Chondrocyte (in vitro differentiated cells): ENCODE data around the gene SMU1. TPM values are rescaled to one million over a fixed set of nuclear protein-coding genes. Genes with fewer than 3 reads are reported as not detected.
"Not testable (repeated sequence)": the region's sequence is repeated elsewhere in the genome, so short reads cannot be mapped to it uniquely, and the experiment has no call there.

Experiments
- DNase-seq: peaks from one replicate; pipeline ENCODE4 v3.0.0; 2021; ENCODE audit warnings: mixed read lengths, low spot score
- H3K27ac Mint-ChIP-seq: one replicate; pipeline ENCODE4 v1.8.0; 2021; ENCODE audit warnings: mild to moderate bottlenecking, moderate library complexity, mixed read lengths; ENCODE audit not compliant: unreplicated experiment
- H3K27me3 Mint-ChIP-seq: 2 replicates; pipeline ENCODE4 v1.8.0; 2021; ENCODE audit warnings: low read depth, mixed read lengths
- H3K36me3 Mint-ChIP-seq: 2 replicates; pipeline ENCODE4 v1.8.0; 2021; ENCODE audit warnings: low read depth, mixed read lengths
- H3K4me1 Mint-ChIP-seq: 2 replicates; pipeline ENCODE4 v1.8.0; 2021; ENCODE audit warnings: low read depth, mild to moderate bottlenecking, mixed read lengths
- H3K4me3 Mint-ChIP-seq: one replicate; pipeline ENCODE4 v1.8.0; 2021; ENCODE audit warnings: mild to moderate bottlenecking, moderate library complexity, mixed read lengths; ENCODE audit not compliant: unreplicated experiment
- H3K9me3 Mint-ChIP-seq: 2 replicates; pipeline ENCODE4 v1.8.0; 2021; ENCODE audit warnings: low read depth, mixed read lengths
- total RNA-seq: library from RNA; stranded (reverse); gene quantifications from 3 replicates; pipeline ENCODE4 v1.2.1, GENCODE V29; 2021
- TF ChIP-seq, protein P1 (sequence below): fragments of 200-600 bp; sonication (generic); IDR thresholded peaks from 2 replicates; pipeline ENCODE4 v1.5.0; 2021; ENCODE audit warnings: antibody characterized with exemption, mild to moderate bottlenecking, moderate library complexity

Gene SMU1
- total RNA-seq, 1 donor from 2014 or later, result 17.5 TPM

DNA sequence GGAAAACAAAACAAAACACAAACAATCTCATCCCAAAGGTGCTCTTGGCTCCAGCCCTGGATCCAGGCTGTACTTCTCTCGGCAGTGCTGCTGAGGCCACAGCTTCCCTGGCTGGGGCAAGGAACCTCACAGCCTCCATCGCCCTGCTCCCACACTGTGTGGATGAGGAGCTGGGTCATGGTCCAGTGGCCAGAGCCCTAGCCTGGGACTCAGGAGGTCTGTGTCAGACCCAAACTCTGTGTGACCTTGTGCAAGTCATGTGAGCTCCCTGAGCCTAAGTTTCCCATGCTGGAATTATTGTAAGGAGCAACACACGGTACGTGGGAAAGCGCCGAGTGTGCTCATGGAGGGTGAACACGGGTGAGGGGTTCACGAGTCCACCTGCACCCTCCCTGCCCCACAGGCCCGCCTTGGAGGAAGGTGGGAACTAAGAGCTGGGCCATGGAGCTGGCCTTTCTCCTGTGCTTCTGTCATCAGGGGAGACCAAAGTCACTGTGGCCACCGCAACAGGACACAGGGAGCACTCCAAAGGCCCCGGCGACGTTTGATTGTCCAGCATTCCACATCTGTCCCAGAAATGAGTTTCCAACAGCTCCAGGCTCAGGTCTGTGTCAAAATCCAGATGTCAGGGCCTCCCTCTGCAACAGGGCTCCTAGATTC is 26.2 kb upstream of the SMU1 start:
- no peak for DNase-seq
- peaks cover 65% of the 10 kb centered on the region for H3K4me1 Mint-ChIP-seq
- no peaks in the 10 kb centered on the region for H3K36me3 Mint-ChIP-seq
- H3K27ac Mint-ChIP-seq, result peak overlapping the region; percentile 91
- TF ChIP-seq, protein P1, sequence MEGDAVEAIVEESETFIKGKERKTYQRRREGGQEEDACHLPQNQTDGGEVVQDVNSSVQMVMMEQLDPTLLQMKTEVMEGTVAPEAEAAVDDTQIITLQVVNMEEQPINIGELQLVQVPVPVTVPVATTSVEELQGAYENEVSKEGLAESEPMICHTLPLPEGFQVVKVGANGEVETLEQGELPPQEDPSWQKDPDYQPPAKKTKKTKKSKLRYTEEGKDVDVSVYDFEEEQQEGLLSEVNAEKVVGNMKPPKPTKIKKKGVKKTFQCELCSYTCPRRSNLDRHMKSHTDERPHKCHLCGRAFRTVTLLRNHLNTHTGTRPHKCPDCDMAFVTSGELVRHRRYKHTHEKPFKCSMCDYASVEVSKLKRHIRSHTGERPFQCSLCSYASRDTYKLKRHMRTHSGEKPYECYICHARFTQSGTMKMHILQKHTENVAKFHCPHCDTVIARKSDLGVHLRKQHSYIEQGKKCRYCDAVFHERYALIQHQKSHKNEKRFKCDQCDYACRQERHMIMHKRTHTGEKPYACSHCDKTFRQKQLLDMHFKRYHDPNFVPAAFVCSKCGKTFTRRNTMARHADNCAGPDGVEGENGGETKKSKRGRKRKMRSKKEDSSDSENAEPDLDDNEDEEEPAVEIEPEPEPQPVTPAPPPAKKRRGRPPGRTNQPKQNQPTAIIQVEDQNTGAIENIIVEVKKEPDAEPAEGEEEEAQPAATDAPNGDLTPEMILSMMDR, result no peak
- H3K4me3 Mint-ChIP-seq, result no peak overlapping the region
- H3K9me3 Mint-ChIP-seq, result no peaks in the 10 kb centered on the region
- no peaks in the 10 kb centered on the region for H3K27me3 Mint-ChIP-seq

- H3K36me3 Mint-ChIP-seq, result no peaks in the 10 kb centered on the region
- TF ChIP-seq, protein P1, result no peak
- no peaks in the 10 kb centered on the region for H3K27me3 Mint-ChIP-seq
- H3K27ac Mint-ChIP-seq, result peak overlapping the region; percentile 91
- H3K4me1 Mint-ChIP-seq, result peaks cover 51% of the 10 kb centered on the region
- no peak overlapping the region for H3K4me3 Mint-ChIP-seq
- H3K9me3 Mint-ChIP-seq, result no peaks in the 10 kb centered on the region
- DNase-seq, result no peak
These were observed 24.9 kb upstream of the SMU1 start for GRCh38 chr9:33101104-33101951.

GRCh38 chr9:33099754-33100153 is 23.3 kb upstream of the SMU1 start:
- DNase-seq, result no peak
- Mint-ChIP-seq H3K4me1 (peaks cover 39% of the 10 kb centered on the region), H3K27me3 (no peaks in the 10 kb centered on the region), H3K9me3 (no peaks in the 10 kb centered on the region), H3K36me3 (no peaks in the 10 kb centered on the region), H3K4me3 (no peak overlapping the region), H3K27ac (no peak overlapping the region)
- TF ChIP-seq, protein P1, result no peak

- TF ChIP-seq, protein P1, result no peak
- no peak for DNase-seq
- Mint-ChIP-seq H3K36me3 (no peaks in the 10 kb centered on the region), H3K27me3 (peaks cover under 1% of the 10 kb centered on the region), H3K27ac (no peak overlapping the region), H3K4me1 (peaks cover 16% of the 10 kb centered on the region), H3K4me3 (no peak overlapping the region), H3K9me3 (no peaks in the 10 kb centered on the region)
These were observed 20.7 kb upstream of the SMU1 start for GRCh38 chr9:33097192-33097591.

GRCh38 chr9:33092634-33093033 is 16.2 kb upstream of the SMU1 start:
- TF ChIP-seq, protein P1, result no peak
- H3K27ac Mint-ChIP-seq, result no peak overlapping the region
- H3K27me3 Mint-ChIP-seq, result peaks cover 18% of the 10 kb centered on the region
- H3K36me3 Mint-ChIP-seq, result peaks cover 4% of the 10 kb centered on the region
- no peak for DNase-seq
- H3K4me1 Mint-ChIP-seq, result peaks cover 3% of the 10 kb centered on the region
- no peak overlapping the region for H3K4me3 Mint-ChIP-seq
- peaks cover 4% of the 10 kb centered on the region for H3K9me3 Mint-ChIP-seq

DNA sequence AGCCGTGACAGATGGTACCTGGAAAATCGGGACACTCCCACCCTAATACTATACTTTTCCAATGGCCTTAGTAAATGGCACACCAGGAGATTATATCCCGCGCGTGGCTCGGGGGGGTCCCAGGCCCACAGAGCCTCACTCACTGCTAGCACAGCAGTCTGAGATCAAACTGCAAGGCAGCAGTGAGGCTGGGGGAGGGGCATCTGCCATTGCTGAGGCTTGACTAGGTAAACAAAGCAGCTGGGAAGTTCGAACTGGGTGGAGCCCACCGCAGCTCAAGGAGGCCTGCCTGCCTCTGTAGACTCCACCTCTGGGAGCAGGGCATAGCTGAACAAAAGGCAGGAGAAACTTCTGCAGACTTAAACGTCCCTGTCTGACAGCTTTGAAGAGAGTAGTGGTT is 9.2 kb upstream of the SMU1 start:
- H3K36me3 Mint-ChIP-seq, H3K27ac Mint-ChIP-seq, H3K9me3 Mint-ChIP-seq, H3K4me3 Mint-ChIP-seq, H3K4me1 Mint-ChIP-seq, DNase-seq: not testable (repeated sequence)
- peaks cover 19% of the 10 kb centered on the region for H3K27me3 Mint-ChIP-seq
